ENCODE data around the gene MBD2.

The MBD2 gene

GRCh38 chr18:54193786-54194185 is 30.7 kb downstream of the MBD2 start:
- DNase-seq: no peak

- DNase-seq: no peak
Measured at GRCh38 chr18:54192900-54193299, 31.6 kb downstream of the MBD2 start.

GRCh38 chr18:54192415-54192814 is 32.1 kb downstream of the MBD2 start:
- no peak for DNase-seq

- no peak for DNase-seq
Measured at GRCh38 chr18:54191352-54191751, 33.1 kb downstream of the MBD2 start.

GRCh38 chr18:54187372-54187771 is 37.1 kb downstream of the MBD2 start:
- no peak for DNase-seq

GRCh38 chr18:54184836-54185235 is 39.6 kb downstream of the MBD2 start:
- DNase-seq: no peak

GRCh38 chr18:54183390-54183789 is 41.1 kb downstream of the MBD2 start:
- no peak for DNase-seq

- DNase-seq: no peak
Measured at GRCh38 chr18:54181856-54182602, 42.4 kb downstream of the MBD2 start.

GRCh38 chr18:54173980-54174630 is 50.4 kb downstream of the MBD2 start:
- no peak for DNase-seq

- peak in 3 of 14 donors; percentile 0 to 5 (median 1) for DNase-seq
Measured at GRCh38 chr18:54173250-54173649, 51.2 kb downstream of the MBD2 start.

GRCh38 chr18:54169431-54170403 is 54.8 kb downstream of the MBD2 start:
- no peak for DNase-seq

GRCh38 chr18:54165450-54165849 is 59.0 kb downstream of the MBD2 start:
- DNase-seq: no peak

- DNase-seq: no peak
Measured at GRCh38 chr18:54163453-54163852, 61.0 kb downstream of the MBD2 start.

- no peak for DNase-seq
Measured at GRCh38 chr18:54162431-54162830, 62.0 kb downstream of the MBD2 start.

- DNase-seq: no peak
Measured at GRCh38 chr18:54161267-54161666, 63.2 kb downstream of the MBD2 start.

- no peak for DNase-seq
Measured at GRCh38 chr18:54159906-54160305, 64.6 kb downstream of the MBD2 start.

GRCh38 chr18:54157646-54158385 is 66.7 kb downstream of the MBD2 start:
- no peak for DNase-seq

GRCh38 chr18:54155412-54155811 is 69.1 kb downstream of the MBD2 start:
- no peak for DNase-seq

- DNase-seq: no peak
Measured at GRCh38 chr18:54154231-54154630, 70.2 kb downstream of the MBD2 start.

- no peak for DNase-seq
Measured at GRCh38 chr18:54151376-54151775, 73.1 kb downstream of the MBD2 start.

- no peak for DNase-seq
Measured at GRCh38 chr18:54150226-54150625, 74.2 kb downstream of the MBD2 start.

- peak in 1 of 14 donors; percentile 5 for DNase-seq
Measured at GRCh38 chr18:54149078-54149697, 75.3 kb downstream of the MBD2 start.

Measured in C1 segment of cervical spinal cord (tissue), 14 donors.